ENCODE measurements around the gene SSMEM1.

DNA sequence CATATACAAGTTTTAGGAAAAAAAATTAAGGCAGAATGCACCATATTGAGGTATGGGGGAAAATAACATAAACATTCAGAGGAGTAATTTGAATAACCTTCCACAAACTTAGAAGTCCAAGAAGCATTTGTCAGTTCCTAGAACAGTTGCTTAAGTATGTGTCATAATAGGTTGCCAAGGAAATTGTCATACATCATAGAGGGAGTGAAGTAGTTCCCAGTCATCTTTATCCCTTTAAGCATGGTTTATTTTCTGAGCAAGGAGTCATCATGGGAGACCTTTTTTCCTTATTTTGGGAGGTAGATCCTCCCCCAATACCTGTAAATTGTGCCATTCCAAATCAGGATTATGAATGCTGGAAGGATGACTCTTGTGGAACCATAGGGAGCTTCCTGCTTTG is at the start of gene SSMEM1:
- TF ChIP-seq, protein P1, sequence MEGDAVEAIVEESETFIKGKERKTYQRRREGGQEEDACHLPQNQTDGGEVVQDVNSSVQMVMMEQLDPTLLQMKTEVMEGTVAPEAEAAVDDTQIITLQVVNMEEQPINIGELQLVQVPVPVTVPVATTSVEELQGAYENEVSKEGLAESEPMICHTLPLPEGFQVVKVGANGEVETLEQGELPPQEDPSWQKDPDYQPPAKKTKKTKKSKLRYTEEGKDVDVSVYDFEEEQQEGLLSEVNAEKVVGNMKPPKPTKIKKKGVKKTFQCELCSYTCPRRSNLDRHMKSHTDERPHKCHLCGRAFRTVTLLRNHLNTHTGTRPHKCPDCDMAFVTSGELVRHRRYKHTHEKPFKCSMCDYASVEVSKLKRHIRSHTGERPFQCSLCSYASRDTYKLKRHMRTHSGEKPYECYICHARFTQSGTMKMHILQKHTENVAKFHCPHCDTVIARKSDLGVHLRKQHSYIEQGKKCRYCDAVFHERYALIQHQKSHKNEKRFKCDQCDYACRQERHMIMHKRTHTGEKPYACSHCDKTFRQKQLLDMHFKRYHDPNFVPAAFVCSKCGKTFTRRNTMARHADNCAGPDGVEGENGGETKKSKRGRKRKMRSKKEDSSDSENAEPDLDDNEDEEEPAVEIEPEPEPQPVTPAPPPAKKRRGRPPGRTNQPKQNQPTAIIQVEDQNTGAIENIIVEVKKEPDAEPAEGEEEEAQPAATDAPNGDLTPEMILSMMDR (IDR thresholded peaks at IDR 0.05 in 8 of 11, conservative IDR thresholded peaks at IDR 0.05 in 3 of 11): no peak
- TF ChIP-seq POLR2AphosphoS5 (IDR thresholded peaks at IDR 0.05): no peak
- TF ChIP-seq POLR2A (IDR thresholded peaks at IDR 0.05): no peak

Measured in spleen (tissue), 7 donors.